Hepatocyte (in vitro differentiated cells): ENCODE data around the gene SIL1.

ENCODE experiments used
- EZH2 ChIP-seq: fragments of 200-600 bp; sonication (generic); IDR thresholded peaks from 2 replicates; pipeline ENCODE4 v1.6.1; 2016; ENCODE audit warnings: antibody characterized with exemption, mild to moderate bottlenecking, borderline replicate concordance
- EZH2phosphoT487 ChIP-seq: fragments of 200-600 bp; sonication (generic); IDR thresholded peaks from one replicate; pipeline ENCODE4 v1.6.1; 2018; ENCODE audit warnings: antibody characterized with exemption, mild to moderate bottlenecking, low read depth, moderate library complexity; ENCODE audit not compliant: unreplicated experiment, severe bottlenecking
- TF ChIP-seq, protein P1 (sequence below): fragments of 200-600 bp; sonication (generic); IDR thresholded peaks from 2 replicates; pipeline ENCODE4 v1.5.1; 2016; ENCODE audit warnings: antibody characterized with exemption, mild to moderate bottlenecking; ENCODE audit not compliant: poor library complexity

DNA sequence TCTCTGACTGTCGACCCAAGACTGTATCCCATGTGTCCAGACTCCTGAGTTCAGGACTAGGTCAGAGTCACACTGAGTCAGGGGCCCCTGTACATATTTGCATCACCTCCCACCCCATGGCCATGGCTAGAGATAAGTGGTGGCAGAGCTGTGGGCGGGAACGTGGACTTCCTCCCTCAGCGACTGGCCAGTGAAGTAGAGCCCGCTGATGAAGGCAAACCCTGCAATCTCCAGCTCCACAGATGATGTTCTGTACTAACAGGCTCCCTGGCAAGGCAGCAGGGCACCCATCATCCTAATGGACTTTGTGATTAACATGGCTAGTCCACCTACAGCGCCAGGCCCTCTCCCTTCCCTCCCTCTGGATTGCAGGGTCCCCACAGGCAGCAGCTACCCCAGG is 212.5 kb downstream of the SIL1 start:
- TF ChIP-seq, protein P1, sequence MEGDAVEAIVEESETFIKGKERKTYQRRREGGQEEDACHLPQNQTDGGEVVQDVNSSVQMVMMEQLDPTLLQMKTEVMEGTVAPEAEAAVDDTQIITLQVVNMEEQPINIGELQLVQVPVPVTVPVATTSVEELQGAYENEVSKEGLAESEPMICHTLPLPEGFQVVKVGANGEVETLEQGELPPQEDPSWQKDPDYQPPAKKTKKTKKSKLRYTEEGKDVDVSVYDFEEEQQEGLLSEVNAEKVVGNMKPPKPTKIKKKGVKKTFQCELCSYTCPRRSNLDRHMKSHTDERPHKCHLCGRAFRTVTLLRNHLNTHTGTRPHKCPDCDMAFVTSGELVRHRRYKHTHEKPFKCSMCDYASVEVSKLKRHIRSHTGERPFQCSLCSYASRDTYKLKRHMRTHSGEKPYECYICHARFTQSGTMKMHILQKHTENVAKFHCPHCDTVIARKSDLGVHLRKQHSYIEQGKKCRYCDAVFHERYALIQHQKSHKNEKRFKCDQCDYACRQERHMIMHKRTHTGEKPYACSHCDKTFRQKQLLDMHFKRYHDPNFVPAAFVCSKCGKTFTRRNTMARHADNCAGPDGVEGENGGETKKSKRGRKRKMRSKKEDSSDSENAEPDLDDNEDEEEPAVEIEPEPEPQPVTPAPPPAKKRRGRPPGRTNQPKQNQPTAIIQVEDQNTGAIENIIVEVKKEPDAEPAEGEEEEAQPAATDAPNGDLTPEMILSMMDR: no peak
- no peak for TF ChIP-seq EZH2
- TF ChIP-seq EZH2phosphoT487: no peak
